ENCODE data around the gene ROR2. TPM values are rescaled to one million over a fixed set of nuclear protein-coding genes. Genes with fewer than 3 reads are reported as not detected.

Gene ROR2
- total RNA-seq, 1 experiment from 2014 or later, result 2.7 TPM

DNA sequence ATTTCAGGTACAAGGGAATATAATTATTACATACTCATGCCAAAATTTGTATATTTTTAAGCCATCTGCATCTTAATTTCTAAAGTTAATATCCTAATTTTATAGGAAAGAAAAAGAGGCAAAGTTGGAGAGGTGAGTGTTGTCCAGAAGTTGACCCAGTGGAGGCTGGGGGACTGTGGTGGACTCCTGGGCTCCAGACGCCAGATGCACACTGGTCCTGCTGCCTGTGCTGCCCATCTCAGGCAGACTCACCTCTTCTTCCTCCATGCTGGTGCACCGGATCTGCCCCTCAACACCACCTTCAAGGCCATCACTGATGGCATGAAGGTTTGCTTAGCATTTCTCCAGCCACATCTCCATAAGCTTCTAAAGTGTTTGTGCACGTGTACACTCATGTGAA, 305.6 kb downstream of the ROR2 start:
- DNase-seq, result no peak
- Histone ChIP-seq H2BK20ac (ENCODE audit: low read depth, low read length, poor library complexity, severe bottlenecking) (no peak overlapping the region), H4K91ac (ENCODE audit: insufficient read length, low read depth, low read length) (no peak overlapping the region), H2BK5ac (ENCODE audit: insufficient read length, low read length) (no peak overlapping the region), H2AK5ac (ENCODE audit: insufficient read length, low read length) (no peak overlapping the region), H3K27me3 (ENCODE audit: insufficient read depth, low read length) (no peaks in the 10 kb centered on the region), H3K9ac (ENCODE audit: extremely low read depth, insufficient read length, low read length) (no peak overlapping the region), H4K8ac (replicated peaks; ENCODE audit: insufficient read length, low read depth, low read length) (no peak overlapping the region), H2AFZ (ENCODE audit: low read length) (no peak overlapping the region), H3K14ac (ENCODE audit: insufficient read depth, low read length) (no peak overlapping the region), H3K79me2 (ENCODE audit: insufficient read depth, low read length) (no peaks in the 10 kb centered on the region), H3K23me2 (ENCODE audit: insufficient read length, low read depth, low read length, poor library complexity, severe bottlenecking) (no peaks in the 10 kb centered on the region), H3K79me1 (ENCODE audit: insufficient read depth, low read depth, low read length, poor library complexity, severe bottlenecking) (no peaks in the 10 kb centered on the region), H4K5ac (ENCODE audit: insufficient read length, low read depth, low read length) (no peak overlapping the region), H3K23ac (ENCODE audit: insufficient read length, low read depth, low read length) (no peak overlapping the region), H4K20me1 (ENCODE audit: control insufficient read depth, insufficient read depth, insufficient read length) (no peaks in the 10 kb centered on the region), H3K9me3 (ENCODE audit: control insufficient read depth, low read depth, low read length) (no peaks in the 10 kb centered on the region), H3K4me2 (ENCODE audit: insufficient read depth, insufficient read length, low read length) (no peak overlapping the region), H3K56ac (ENCODE audit: insufficient read length, low read depth, low read length) (no peak overlapping the region), H3T11ph (ENCODE audit: low read length) (no peak overlapping the region), H2BK120ac (ENCODE audit: low read depth, low read length, poor library complexity, severe bottlenecking) (no peak overlapping the region), H2BK15ac (ENCODE audit: low read depth, low read length) (no peak overlapping the region), H3K4ac (ENCODE audit: low read depth, low read length) (no peak overlapping the region), H2BK12ac (ENCODE audit: insufficient read length, low read depth, low read length) (no peak overlapping the region), H3K18ac (ENCODE audit: insufficient read length, low read depth, low read length) (no peak overlapping the region), H3K27ac (ENCODE audit: insufficient read length, low read depth, low read length) (no peak overlapping the region), H3K4me1 (ENCODE audit: insufficient read depth, low read length) (no peaks in the 10 kb centered on the region)
- no CpG with 5 or more reads among the region's 3 CpGs for WGBS (ENCODE audit: extremely low coverage, insufficient read length, low lambda C conversion rate)
- Mint-ChIP-seq H3K4me3 (no peak overlapping the region), H3K27me3 (ENCODE audit: low read depth) (peaks cover 2% of the 10 kb centered on the region; the same call in 1 of the 2 replicates), H3K27ac (no peak overlapping the region), H3K9me3 (no peaks in the 10 kb centered on the region; a peak in 1 of 5 replicates), H3K36me3 (ENCODE audit: insufficient read depth in 1 of 3, low read depth in 3 of 3) (no peaks in the 10 kb centered on the region), H3K4me1 (peaks cover 0 to 6% of the 10 kb centered on the region in 2 experiments; a peak in 1 of 4 replicates)
- TF ChIP-seq, protein P1, sequence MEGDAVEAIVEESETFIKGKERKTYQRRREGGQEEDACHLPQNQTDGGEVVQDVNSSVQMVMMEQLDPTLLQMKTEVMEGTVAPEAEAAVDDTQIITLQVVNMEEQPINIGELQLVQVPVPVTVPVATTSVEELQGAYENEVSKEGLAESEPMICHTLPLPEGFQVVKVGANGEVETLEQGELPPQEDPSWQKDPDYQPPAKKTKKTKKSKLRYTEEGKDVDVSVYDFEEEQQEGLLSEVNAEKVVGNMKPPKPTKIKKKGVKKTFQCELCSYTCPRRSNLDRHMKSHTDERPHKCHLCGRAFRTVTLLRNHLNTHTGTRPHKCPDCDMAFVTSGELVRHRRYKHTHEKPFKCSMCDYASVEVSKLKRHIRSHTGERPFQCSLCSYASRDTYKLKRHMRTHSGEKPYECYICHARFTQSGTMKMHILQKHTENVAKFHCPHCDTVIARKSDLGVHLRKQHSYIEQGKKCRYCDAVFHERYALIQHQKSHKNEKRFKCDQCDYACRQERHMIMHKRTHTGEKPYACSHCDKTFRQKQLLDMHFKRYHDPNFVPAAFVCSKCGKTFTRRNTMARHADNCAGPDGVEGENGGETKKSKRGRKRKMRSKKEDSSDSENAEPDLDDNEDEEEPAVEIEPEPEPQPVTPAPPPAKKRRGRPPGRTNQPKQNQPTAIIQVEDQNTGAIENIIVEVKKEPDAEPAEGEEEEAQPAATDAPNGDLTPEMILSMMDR (conservative IDR thresholded peaks at IDR 0.05), result no peak
